Measurements from ENCODE around the gene REXO5.

DNA sequence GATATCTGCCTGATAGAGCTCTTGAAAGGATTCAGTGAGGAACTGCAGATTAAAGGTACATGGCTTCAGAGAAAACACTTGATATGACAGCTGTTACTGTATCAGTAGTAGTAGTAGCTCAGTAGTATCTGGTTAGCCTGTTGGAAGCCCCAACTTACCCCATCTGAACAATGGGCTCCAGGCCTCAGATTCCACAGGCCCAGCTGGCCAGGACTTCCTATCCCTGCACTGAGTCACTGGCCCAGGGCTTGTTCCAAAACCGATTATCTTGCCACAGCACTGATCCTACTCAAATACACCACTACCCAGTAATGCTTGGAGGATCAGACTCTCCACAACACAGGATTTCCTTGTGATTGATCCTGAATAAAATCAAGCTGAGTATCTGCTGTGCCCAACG lies 61.3 kb downstream of the REXO5 start:
- TF ChIP-seq, protein P1, sequence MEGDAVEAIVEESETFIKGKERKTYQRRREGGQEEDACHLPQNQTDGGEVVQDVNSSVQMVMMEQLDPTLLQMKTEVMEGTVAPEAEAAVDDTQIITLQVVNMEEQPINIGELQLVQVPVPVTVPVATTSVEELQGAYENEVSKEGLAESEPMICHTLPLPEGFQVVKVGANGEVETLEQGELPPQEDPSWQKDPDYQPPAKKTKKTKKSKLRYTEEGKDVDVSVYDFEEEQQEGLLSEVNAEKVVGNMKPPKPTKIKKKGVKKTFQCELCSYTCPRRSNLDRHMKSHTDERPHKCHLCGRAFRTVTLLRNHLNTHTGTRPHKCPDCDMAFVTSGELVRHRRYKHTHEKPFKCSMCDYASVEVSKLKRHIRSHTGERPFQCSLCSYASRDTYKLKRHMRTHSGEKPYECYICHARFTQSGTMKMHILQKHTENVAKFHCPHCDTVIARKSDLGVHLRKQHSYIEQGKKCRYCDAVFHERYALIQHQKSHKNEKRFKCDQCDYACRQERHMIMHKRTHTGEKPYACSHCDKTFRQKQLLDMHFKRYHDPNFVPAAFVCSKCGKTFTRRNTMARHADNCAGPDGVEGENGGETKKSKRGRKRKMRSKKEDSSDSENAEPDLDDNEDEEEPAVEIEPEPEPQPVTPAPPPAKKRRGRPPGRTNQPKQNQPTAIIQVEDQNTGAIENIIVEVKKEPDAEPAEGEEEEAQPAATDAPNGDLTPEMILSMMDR (IDR thresholded peaks at IDR 0.05; ENCODE audit: low read depth, low read length): no peak
- no peak for TF ChIP-seq POLR2A (IDR thresholded peaks at IDR 0.05; ENCODE audit: extremely low read depth, insufficient read length)
- TF ChIP-seq, protein P2, sequence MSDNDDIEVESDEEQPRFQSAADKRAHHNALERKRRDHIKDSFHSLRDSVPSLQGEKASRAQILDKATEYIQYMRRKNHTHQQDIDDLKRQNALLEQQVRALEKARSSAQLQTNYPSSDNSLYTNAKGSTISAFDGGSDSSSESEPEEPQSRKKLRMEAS (IDR thresholded peaks at IDR 0.05; ENCODE audit: low read depth, low read length): no peak
- TF ChIP-seq MYC (IDR thresholded peaks at IDR 0.05; ENCODE audit: low read depth, low read length): no peak
